GM12878 (cell line): Measurements from ENCODE around the gene RREB1. TPM values are rescaled to one million over a fixed set of nuclear protein-coding genes. Genes with fewer than 3 reads are reported as not detected.

Experiments used
- ATF2 ChIP-seq: IDR thresholded peaks from 2 replicates; pipeline ENCODE4 v1.6.1; 2012; ENCODE audit warnings: low read length, inconsistent platforms
- CEBPB ChIP-seq, 2 experiments: fragments of 150-350 bp in 1 of 2; IDR thresholded peaks; 2 replicates each; pipeline ENCODE4 v1.6.1; 2012 to 2014; ENCODE audit warnings: low read depth in 2 of 2, low read length in 2 of 2, borderline replicate concordance in 1 of 2, inconsistent platforms in 1 of 2
- CEBPZ ChIP-seq: fragments of 150-350 bp; IDR thresholded peaks from 2 replicates; pipeline ENCODE4 v1.6.1; 2016; ENCODE audit warnings: low read depth, low read length
- CHD1 ChIP-seq: IDR thresholded peaks from 2 replicates; pipeline ENCODE4 v1.6.1; 2012; ENCODE audit warnings: low read depth, low read length, improper control_type of control experiment
- FOS ChIP-seq: IDR thresholded peaks from 3 replicates; pipeline ENCODE4 v1.6.1; 2011; ENCODE audit warnings: borderline replicate concordance; ENCODE audit not compliant: insufficient read length; ENCODE audit errors: extremely low read depth
- FOXK2 ChIP-seq: fragments of 450-650 bp; IDR thresholded peaks from 2 replicates; pipeline ENCODE4 v1.6.1; 2017; ENCODE audit warnings: mild to moderate bottlenecking, moderate library complexity
- HDAC2 ChIP-seq: fragments of 200-600 bp; sonication (generic); IDR thresholded peaks from 2 replicates; pipeline ENCODE4 v1.6.1; 2017
- NFYB ChIP-seq: IDR thresholded peaks from 2 replicates; pipeline ENCODE4 v1.6.1; 2011; ENCODE audit warnings: low read depth, mild to moderate bottlenecking, low read length, improper control_type of control experiment, moderate library complexity; ENCODE audit not compliant: insufficient read depth
- RELA ChIP-seq: fragments of 450-650 bp; IDR thresholded peaks from 2 replicates; pipeline ENCODE4 v1.8.0; 2014; ENCODE audit warnings: borderline replicate concordance; ENCODE audit not compliant: partially characterized antibody
- SKIL ChIP-seq: fragments of 450-650 bp; IDR thresholded peaks from 2 replicates; pipeline ENCODE4 v1.6.1; 2017; ENCODE audit warnings: mild to moderate bottlenecking, low read depth, inconsistent platforms; ENCODE audit not compliant: poor library complexity, severe bottlenecking
- STAT1 ChIP-seq: fragments of 450-650 bp; conservative IDR thresholded peaks from 2 replicates; pipeline ENCODE4 v1.6.1; 2014; ENCODE audit warnings: antibody characterized with exemption, mild to moderate bottlenecking
- STAT3 ChIP-seq: IDR thresholded peaks from 2 replicates; pipeline ENCODE4 v1.6.1; 2011; ENCODE audit warnings: low read depth, low read length, improper control_type of control experiment
- SUPT20H ChIP-seq: IDR thresholded peaks from 2 replicates; pipeline ENCODE4 v1.6.1; 2011; ENCODE audit warnings: low read depth, mild to moderate bottlenecking, low read length, moderate library complexity, borderline replicate concordance; ENCODE audit not compliant: control insufficient read depth
- ZBTB40 ChIP-seq: fragments of 450-650 bp; IDR thresholded peaks from 2 replicates; pipeline ENCODE4 v1.6.1; 2016; ENCODE audit warnings: mild to moderate bottlenecking, moderate library complexity, borderline replicate concordance
- ZNF217 ChIP-seq: fragments of 450-650 bp; IDR thresholded peaks from 2 replicates; pipeline ENCODE4 v1.6.1; 2017; ENCODE audit warnings: antibody characterized with exemption, mild to moderate bottlenecking
- ZNF24 ChIP-seq: fragments of 450-650 bp; IDR thresholded peaks from 2 replicates; pipeline ENCODE4 v1.6.1; 2017; ENCODE audit warnings: antibody characterized with exemption, mild to moderate bottlenecking
- polyA plus RNA-seq, 11 experiments: library from polyadenylated mRNA; depleted of rRNA in 4 of 11; unstranded in 6 of 11; stranded (reverse) in 5 of 11; fragments of >200 nt; fragmentation: Nextera tagmentation in 4 of 11; fragmentation: Illumina TruSeq in 1 of 11; extraction: Ambion mirVana in 4 of 11; extraction: Trizol in 1 of 11; gene quantifications; 1 replicate in 1 of 11; 2 replicates in 10 of 11; pipeline versions ENCODE4 v1.2.1 to v1.2.3, GENCODE V29; 2011 to 2016; ENCODE audit warnings: inconsistent platforms in 2 of 11, missing spikeins in 2 of 11, low read depth in 1 of 11
- total RNA-seq, 4 experiments: library from RNA; depleted of rRNA in 3 of 4; stranded (reverse); fragments of >200 nt in 3 of 4; fragmentation: Illumina TruSeq in 1 of 4; extraction: Trizol in 1 of 4; gene quantifications; 2 replicates each; pipeline versions ENCODE4 v1.2.1 to v1.2.3, GENCODE V29; 2013 to 2021

Gene RREB1
- total and polyA plus RNA-seq, 10 of the 15 experiments (the other 5 are each of a cell fraction or from before 2014, with no cell fraction given), result 1.9 to 30.3 (median 8.6) TPM

- TF ChIP-seq SKIL (peak; percentile 99), ZNF217 (no peak; the same call in 1 of the 2 replicates), HDAC2 (0 out of 2 replicates have a peak, but pooled peaks have one; percentile 30), SUPT20H (no peak), STAT1 (0 out of 2 replicates have a peak, but pooled peaks have one; percentile 35), FOXK2 (no peak), STAT3 (peak; percentile 74; the same call in 1 of the 2 replicates), CEBPB (IDR thresholded peaks at IDR 0.05; ENCODE audit: borderline replicate concordance in 1 of 2, low read depth in 2 of 2, low read length in 2 of 2) (peak in 1 of 2 experiments; percentile 72; a peak in 1 of 4 replicates), ZNF24 (peak; percentile 69; the same call in 1 of the 2 replicates), RELA (no peak), CEBPZ (no peak), ATF2 (peak; percentile 82), NFYB (no peak), ZBTB40 (no peak; the same call in 1 of the 2 replicates), CHD1 (peak; percentile 24; the same call in 1 of the 2 replicates), FOS (no peak)
Observed at GRCh38 chr6:7154341-7155139, 46.8 kb downstream of the RREB1 start (continued).
